ENCODE results near the gene EIF2A.

DNA sequence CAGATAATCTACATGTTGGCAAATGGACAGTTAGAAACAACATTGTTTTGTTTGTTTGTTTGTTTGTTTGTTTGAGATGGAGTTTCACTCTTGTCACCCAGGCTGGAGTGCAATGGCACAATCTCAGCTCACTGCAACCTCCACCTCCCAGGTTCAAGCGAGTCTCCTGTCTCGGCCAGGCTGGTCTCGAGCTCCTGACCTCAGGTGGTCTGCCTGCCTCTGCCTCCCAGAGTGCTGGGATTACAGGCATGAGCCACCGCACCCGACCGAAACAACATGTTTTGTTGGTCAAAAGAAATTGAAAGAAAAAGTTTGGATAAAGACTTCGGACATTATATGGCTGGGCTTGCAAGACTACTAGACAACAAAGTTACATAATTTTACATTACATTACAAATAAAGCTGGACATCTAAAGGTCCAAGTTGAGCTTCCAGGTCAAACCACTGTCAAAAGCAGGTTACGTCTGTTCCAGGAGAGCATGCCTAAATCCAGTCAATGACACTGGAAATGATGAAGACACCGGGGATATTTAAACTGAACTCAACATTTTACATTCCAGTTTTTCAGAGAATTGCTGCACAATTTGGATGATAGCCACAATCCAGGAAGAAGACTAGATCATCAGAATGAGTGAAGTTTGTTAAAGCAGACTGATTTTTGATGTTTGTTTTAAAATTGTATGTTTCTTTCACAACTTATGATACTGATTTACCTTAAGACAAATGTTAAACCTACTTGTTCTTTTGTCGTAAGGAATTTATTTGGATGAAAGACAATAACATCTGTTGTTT is 18.9 kb upstream of the EIF2A start:
- TF ChIP-seq, protein P1, sequence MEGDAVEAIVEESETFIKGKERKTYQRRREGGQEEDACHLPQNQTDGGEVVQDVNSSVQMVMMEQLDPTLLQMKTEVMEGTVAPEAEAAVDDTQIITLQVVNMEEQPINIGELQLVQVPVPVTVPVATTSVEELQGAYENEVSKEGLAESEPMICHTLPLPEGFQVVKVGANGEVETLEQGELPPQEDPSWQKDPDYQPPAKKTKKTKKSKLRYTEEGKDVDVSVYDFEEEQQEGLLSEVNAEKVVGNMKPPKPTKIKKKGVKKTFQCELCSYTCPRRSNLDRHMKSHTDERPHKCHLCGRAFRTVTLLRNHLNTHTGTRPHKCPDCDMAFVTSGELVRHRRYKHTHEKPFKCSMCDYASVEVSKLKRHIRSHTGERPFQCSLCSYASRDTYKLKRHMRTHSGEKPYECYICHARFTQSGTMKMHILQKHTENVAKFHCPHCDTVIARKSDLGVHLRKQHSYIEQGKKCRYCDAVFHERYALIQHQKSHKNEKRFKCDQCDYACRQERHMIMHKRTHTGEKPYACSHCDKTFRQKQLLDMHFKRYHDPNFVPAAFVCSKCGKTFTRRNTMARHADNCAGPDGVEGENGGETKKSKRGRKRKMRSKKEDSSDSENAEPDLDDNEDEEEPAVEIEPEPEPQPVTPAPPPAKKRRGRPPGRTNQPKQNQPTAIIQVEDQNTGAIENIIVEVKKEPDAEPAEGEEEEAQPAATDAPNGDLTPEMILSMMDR (conservative IDR thresholded peaks at IDR 0.05 in 1 of 2, IDR thresholded peaks at IDR 0.05 in 1 of 2; ENCODE audit: low read depth in 1 of 2, low read length in 2 of 2), result no peak
- no peak for TF ChIP-seq EZH2 (IDR thresholded peaks at IDR 0.05; ENCODE audit: low read length, missing control alignments)
